Gastrocnemius medialis (tissue), 4 donors: Measurements from ENCODE around the gene SPSB4. TPM values are rescaled to one million over a fixed set of nuclear protein-coding genes. Genes with fewer than 3 reads are reported as not detected.

Experiments
- ATAC-seq, 2 donors: fragments of 150-250 bp; one replicate each; pipeline ENCODE4 v1.9.1; 2016
- DNase-seq, 2 donors: peaks; one replicate each; pipeline ENCODE4 v3.0.0-alpha.2; 2019
- H3K27ac ChIP-seq, 4 donors: fragments of 200-600 bp; sonication (generic); 1 replicate in 1 of 4; 2 replicates in 3 of 4; pipeline ENCODE4 v1.5.1; 2016 to 2018; ENCODE audit warnings: mild to moderate bottlenecking in 2 of 4, moderate library complexity in 1 of 4
- H3K27me3 ChIP-seq, 3 donors: fragments of 200-600 bp; sonication (generic) in 2 of 3; 1 replicate in 1 of 3; 2 replicates in 2 of 3; pipeline versions ENCODE4 v1.5.1 to v1.6.0; 2016 to 2019; ENCODE audit warnings: mild to moderate bottlenecking in 1 of 3, moderate library complexity in 1 of 3
- H3K36me3 ChIP-seq, 2 donors: fragments of 200-600 bp; sonication (generic) in 1 of 2; one replicate each; pipeline ENCODE4 v1.5.1; 2017 to 2018
- H3K4me1 ChIP-seq, 2 donors: fragments of 200-600 bp; sonication (generic) in 1 of 2; one replicate each; pipeline ENCODE4 v1.5.1; 2016 to 2017; ENCODE audit warnings: mild to moderate bottlenecking in 2 of 2
- H3K4me3 ChIP-seq, 4 donors: fragments of 200-600 bp; sonication (generic) in 3 of 4; 1 replicate in 1 of 4; 2 replicates in 3 of 4; pipeline ENCODE4 v1.5.1; 2016 to 2019; ENCODE audit warnings: mild to moderate bottlenecking in 2 of 4
- H3K9me3 ChIP-seq, 3 donors: fragments of 200-600 bp; sonication (generic) in 2 of 3; 1 replicate in 1 of 3; 2 replicates in 2 of 3; pipeline ENCODE4 v1.5.1; 2016 to 2019
- CTCF ChIP-seq, 5 experiments: fragments of 450-650 bp in 3 of 5; fragments of 200-600 bp in 2 of 5; sonication (generic) in 2 of 5; IDR thresholded peaks in 4 of 5; conservative IDR thresholded peaks in 1 of 5; 1 replicate in 4 of 5; 2 replicates in 1 of 5; pipeline ENCODE4 v1.5.1; 2016 to 2019; ENCODE audit warnings: antibody characterized with exemption in 5 of 5, mild to moderate bottlenecking in 3 of 5, moderate library complexity in 3 of 5
- POLR2A ChIP-seq, 2 donors: fragments of 450-650 bp; IDR thresholded peaks; one replicate each; pipeline ENCODE4 v1.6.1; 2017; ENCODE audit warnings: antibody characterized with exemption in 2 of 2, mild to moderate bottlenecking in 2 of 2, moderate library complexity in 2 of 2
- in situ Hi-C, 4 donors: fragments of 200-750 bp; cut with MboI; loops; one replicate each; pipeline versions ENCODE4 v1.15.0 to v1.8.0; 2017; ENCODE audit warnings: low sequenced_read_pairs in 4 of 4
- intact Hi-C: fragments of 100-400 bp; cut with DNase I; formaldehyde crosslinking; loops from one replicate; pipeline ENCODE4 v1.15.1; 2023; ENCODE audit warnings: low total_unique reads
- total RNA-seq, 4 donors: library from RNA; depleted of rRNA; stranded (reverse); fragments of >200 nt; gene quantifications; one replicate each; pipeline versions ENCODE4 v1.1.0 to v1.2.3, GENCODE V29; 2016

Gene SPSB4
- total RNA-seq, 4 donors from 2014 or later = 0.35 to 0.81 TPM; not detected in 2

GRCh38 chr3:141070727-141071357 is 19.7 kb downstream of the SPSB4 start:
- Histone ChIP-seq H3K4me3 (no peak overlapping the region), H3K9me3 (no peaks in the 10 kb centered on the region), H3K27me3 (no peaks in the 10 kb centered on the region), H3K27ac (no peak overlapping the region), H3K4me1 (no peaks in the 10 kb centered on the region), H3K36me3 (no peaks in the 10 kb centered on the region)
- in situ Hi-C loops (no loop called here), intact Hi-C loops (no loop called here)
- no peak for DNase-seq
- no peak for TF ChIP-seq CTCF (IDR thresholded peaks at IDR 0.05 in 4 of 5, conservative IDR thresholded peaks at IDR 0.05 in 1 of 5)
- TF ChIP-seq POLR2A (IDR thresholded peaks at IDR 0.05) = no peak
- no peak for ATAC-seq

- in situ Hi-C loops = no loop called here
- intact Hi-C loops = no loop called here
- ATAC-seq (no peak), DNase-seq (no peak)
- Histone ChIP-seq H3K27ac (no peak overlapping the region), H3K4me3 (no peak overlapping the region), H3K27me3 (no peaks in the 10 kb centered on the region), H3K9me3 (no peaks in the 10 kb centered on the region), H3K4me1 (peaks cover 0 to 9% of the 10 kb centered on the region in 2 donors), H3K36me3 (no peaks in the 10 kb centered on the region)
- TF ChIP-seq CTCF (IDR thresholded peaks at IDR 0.05 in 4 of 5, conservative IDR thresholded peaks at IDR 0.05 in 1 of 5) = no peak
- TF ChIP-seq POLR2A (IDR thresholded peaks at IDR 0.05) = no peak
These were observed 20.6 kb downstream of the SPSB4 start for GRCh38 chr3:141071681-141072260.

GRCh38 chr3:141072950-141073349 is 21.8 kb downstream of the SPSB4 start:
- intact Hi-C loops = no loop called here
- H3K27ac ChIP-seq = no peak overlapping the region
- DNase-seq = no peak

GRCh38 chr3:141073580-141073979 is 22.4 kb downstream of the SPSB4 start:
- Histone ChIP-seq H3K9me3 (no peaks in the 10 kb centered on the region), H3K36me3 (no peaks in the 10 kb centered on the region), H3K27ac (no peak overlapping the region), H3K4me3 (no peak overlapping the region), H3K27me3 (no peaks in the 10 kb centered on the region), H3K4me1 (peaks cover 5 to 23% of the 10 kb centered on the region in 2 donors)
- no peak for ATAC-seq
- intact Hi-C loops = no loop called here
- TF ChIP-seq CTCF (IDR thresholded peaks at IDR 0.05 in 4 of 5, conservative IDR thresholded peaks at IDR 0.05 in 1 of 5) (no peak), POLR2A (IDR thresholded peaks at IDR 0.05) (no peak)
- in situ Hi-C loops = no loop called here
- DNase-seq = no peak

More at GRCh38 chr3:141072950-141073349, 21.8 kb downstream of the SPSB4 start:
- in situ Hi-C loops = no loop called here
- no peaks in the 10 kb centered on the region for H3K27me3 ChIP-seq
- ATAC-seq = no peak
- H3K36me3 ChIP-seq = no peaks in the 10 kb centered on the region
- no peaks in the 10 kb centered on the region for H3K9me3 ChIP-seq
- H3K4me1 ChIP-seq = peaks cover 5 to 21% of the 10 kb centered on the region in 2 donors
- TF ChIP-seq CTCF (IDR thresholded peaks at IDR 0.05 in 4 of 5, conservative IDR thresholded peaks at IDR 0.05 in 1 of 5) (no peak), POLR2A (IDR thresholded peaks at IDR 0.05) (no peak)
- no peak overlapping the region for H3K4me3 ChIP-seq
